SU-DHL-6 (cell line): ENCODE data around the gene KSR2.

Experiments
- CTCF ChIP-seq: fragments of 200-600 bp; sonication (generic); IDR thresholded peaks from one replicate; pipeline ENCODE4 v1.5.1; 2017; ENCODE audit warnings: antibody characterized with exemption, mild to moderate bottlenecking, low read length, moderate library complexity; ENCODE audit not compliant: insufficient read depth, poor library complexity, severe bottlenecking
- EZH2phosphoT487 ChIP-seq: fragments of 200-600 bp; sonication (generic), shearing (Covaris generic); conservative IDR thresholded peaks from 2 replicates; pipeline ENCODE4 v1.6.1; 2018; ENCODE audit warnings: mild to moderate bottlenecking, antibody characterized with exemption, low read length, moderate library complexity, mixed read lengths

DNA sequence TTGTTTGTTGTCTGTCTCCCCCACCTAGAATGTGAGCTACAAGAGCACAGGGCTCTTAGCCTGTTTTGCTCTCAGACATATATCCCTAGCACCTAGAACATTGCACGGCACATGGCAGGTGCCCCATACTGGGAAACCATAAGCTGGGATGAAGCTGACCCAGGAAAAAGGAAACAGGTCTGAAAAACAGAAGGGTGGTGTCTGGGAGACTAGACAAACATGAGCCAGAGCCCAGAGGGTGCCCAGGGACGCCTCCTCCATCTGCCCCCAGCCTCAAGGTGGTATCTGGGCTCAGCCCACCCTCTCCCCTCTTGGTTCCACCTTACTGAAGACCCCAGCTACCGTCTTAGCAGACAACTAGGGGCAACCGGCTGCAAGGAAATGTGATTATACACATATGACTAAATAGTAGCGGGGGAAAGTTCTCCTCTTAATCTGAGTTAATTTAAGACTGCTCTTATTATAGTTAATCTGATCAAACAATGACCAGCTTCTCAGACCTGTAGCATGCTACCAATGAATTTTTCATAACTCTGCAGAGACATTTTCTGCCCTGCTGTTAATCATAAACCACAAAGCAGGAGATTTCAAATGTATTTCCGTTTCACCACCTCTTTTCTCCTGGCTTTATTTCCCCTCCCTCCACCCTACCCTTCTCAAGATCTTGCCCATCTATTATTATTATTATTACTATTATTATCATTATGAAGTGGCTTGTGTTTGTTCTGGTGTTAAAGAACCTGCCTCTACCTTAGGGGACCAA lies 31.9 kb downstream of the KSR2 start:
- TF ChIP-seq CTCF (no peak), EZH2phosphoT487 (no peak)
